Heart left ventricle (tissue), 13 donors: ENCODE results near the gene HLA-DOA.

Experiments
- CTCF ChIP-seq, 12 donors: fragments of 200-600 bp; sonication (generic) in 4 of 12; IDR thresholded peaks; one replicate each; pipeline versions ENCODE4 v1.5.0 to v1.8.0; 2018 to 2022; ENCODE audit warnings: antibody characterized with exemption in 12 of 12, mild to moderate bottlenecking in 5 of 12
- POLR2A ChIP-seq, 2 donors: fragments of 450-650 bp; IDR thresholded peaks; one replicate each; pipeline ENCODE4 v1.6.1; 2017; ENCODE audit warnings: antibody characterized with exemption in 2 of 2, mild to moderate bottlenecking in 2 of 2, moderate library complexity in 2 of 2
- donor health status: ischemic (EF 13 %, LVEDD 7.1; RV severe dilation, severe dysfunction).
- donor health status: DM: no; HTN: yes; CAD: no.
- donor health status: DM: no; HTN: no; CAD: no.
- donor health status: ischemic (EF 25% LVEDD 6.9; RV normal size, moderate dysfunction).
- donor health status: ischemic (EF 25% LVEDD 5.7; RV mildly dilated, moderate dysfunction).
- donor health status: ischemic (EF 35%, LVEDD 5.7; RV mildly dilated, moderate dysfunction).
- donor health status: nonischemic (EF 11% LVEDD 7.7; RV severe dilation, severe dysfunction).
- donor health status: DM: yes; HTN: yes; CAD: no.
- donor health status: PGD.
- donor health status: ischemic (EF 29% LVEDD 5.4; RV normal size, mild dysfunction).
- donor health status: nonischemic (EF 23%, LVEDD 6.1; RV moderate dilation, normal function).

GRCh38 chr6:32956176-32956575 is 53.2 kb downstream of the HLA-DOA start:
- TF ChIP-seq CTCF (IDR thresholded peaks at IDR 0.05) (no peak), POLR2A (IDR thresholded peaks at IDR 0.05) (no peak)
